RPMI7951 (cell line): ENCODE data around the gene SLC6A18. TPM values are rescaled to one million over a fixed set of nuclear protein-coding genes. Genes with fewer than 3 reads are reported as not detected.

Experiments used
- DNase-seq: peaks from one replicate; pipeline ENCODE4 v3.0.0-alpha.2; 2012; ENCODE audit warnings: low read depth
- total RNA-seq: library from RNA; depleted of rRNA; stranded (reverse); fragments of >200 nt; shearing (Covaris generic); gene quantifications from 2 replicates; pipeline ENCODE4 v1.2.3, GENCODE V29; 2014

Gene SLC6A18
- total RNA-seq, 1 experiment from 2014 or later, result not detected

DNA sequence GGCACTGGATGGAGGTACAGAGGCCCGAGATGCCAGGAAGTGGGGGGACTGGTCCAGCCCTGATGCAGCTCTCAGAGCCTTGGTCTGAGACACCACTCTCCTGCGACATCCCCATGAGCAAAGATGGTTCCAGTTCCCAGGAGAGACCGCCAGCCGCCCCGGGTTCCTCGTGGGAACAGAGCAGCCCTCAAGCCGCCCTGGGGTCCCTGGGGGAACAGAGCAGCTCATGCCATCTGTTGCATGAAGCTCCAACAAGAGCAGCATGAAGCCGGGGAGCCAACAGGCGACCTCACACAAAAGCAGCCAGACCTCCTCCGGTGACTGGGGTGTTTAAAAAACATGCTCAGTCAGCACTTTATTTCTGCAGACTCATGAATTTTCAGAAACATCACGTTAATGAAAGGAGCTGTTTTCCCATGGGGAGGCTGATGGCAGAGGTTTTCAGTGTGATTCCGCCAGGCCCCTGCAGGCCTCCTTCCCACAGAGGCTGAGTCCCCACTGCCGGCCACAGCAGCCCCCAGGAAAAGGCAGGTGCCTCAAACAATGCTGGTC, 6.2 kb downstream of the SLC6A18 start:
- no peak for DNase-seq

DNA sequence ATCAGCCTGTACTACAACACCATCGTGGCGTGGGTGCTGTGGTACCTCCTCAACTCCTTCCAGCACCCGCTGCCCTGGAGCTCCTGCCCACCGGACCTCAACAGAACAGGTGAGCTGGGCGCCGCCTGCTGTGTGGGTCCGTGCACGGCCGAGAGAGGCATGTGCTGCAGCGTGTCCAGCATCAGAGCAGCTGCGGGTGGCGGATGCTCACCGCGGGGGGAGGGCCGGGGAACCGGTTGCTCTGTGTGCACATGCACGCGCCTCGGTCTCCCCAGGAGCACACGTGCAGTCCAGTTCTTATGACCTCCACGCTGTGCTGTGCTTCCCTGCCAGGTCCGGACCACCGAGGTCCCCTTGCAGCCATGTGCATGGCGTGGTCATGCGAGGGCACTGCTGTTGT, 7.6 kb downstream of the SLC6A18 start:
- DNase-seq, result no peak

DNA sequence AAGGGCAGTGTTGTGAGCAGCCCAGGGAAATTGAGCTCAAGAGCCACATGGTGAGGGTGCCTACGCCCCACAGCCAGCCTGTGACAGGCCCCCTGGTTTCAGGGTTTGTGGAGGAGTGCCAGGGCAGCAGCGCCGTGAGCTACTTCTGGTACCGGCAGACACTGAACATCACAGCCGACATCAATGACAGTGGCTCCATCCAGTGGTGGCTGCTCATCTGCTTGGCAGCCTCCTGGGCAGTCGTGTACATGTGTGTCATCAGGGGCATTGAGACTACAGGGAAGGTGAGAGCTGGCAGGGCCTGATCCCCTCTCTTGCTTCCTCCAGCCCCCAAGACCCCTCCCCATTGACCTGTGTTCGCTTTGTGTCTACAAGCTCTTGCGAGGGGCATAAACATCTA, 10.2 kb downstream of the SLC6A18 start:
- peak; percentile 3 for DNase-seq

DNA sequence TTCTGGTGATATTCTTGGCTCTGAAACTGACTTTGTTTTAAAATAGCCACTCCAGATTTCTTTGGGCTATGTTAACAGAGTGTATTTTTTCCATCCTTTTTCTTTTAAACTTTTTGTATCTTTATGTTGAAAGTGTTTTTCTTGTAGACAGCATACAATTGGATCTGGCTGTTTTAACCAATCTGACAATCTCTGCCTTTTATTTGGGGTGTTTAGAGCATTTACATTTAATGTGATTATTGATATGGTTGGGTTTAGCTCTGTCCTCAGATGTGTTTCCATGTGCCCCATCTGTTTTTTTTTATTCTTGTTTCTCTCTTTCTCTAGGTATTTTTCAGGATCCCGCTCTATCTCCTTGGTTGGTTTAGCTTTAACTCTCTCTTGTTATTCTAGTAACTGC, 10.7 kb downstream of the SLC6A18 start:
- DNase-seq, result no peak

DNA sequence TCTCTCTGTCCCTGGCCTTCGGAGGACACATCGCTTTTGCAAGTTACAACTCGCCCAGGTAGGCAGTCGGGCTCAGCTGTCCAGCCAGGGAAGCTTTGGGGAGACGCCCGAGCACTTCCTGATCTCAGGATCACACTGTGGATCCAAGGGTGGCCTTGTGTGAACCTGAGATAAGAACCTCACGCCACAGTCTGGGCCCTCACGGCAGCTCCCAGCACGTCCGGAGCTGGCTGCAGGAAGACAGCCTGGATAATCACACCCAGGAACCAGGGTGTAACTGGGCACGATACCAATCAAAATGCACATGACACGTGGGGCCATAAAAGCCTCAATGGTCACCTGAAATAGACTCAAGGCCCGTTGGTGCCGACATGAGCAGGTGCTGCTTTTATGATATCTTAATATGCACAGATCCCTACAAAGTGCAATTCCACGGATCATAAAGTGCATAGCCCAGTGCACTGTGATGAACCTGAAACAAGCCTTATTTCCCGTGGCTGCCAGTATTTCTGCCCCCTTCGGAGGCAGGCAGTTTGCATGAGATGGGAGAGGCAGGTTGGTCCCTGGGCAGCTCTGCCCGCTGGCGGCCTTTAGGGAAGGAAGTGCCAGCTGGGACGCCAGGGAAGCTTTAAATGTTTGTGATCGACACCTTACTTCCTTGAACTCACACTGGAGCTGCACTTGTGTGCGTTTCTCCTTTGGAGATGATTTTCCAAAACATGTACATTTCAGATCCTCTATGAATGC, 14.5 kb downstream of the SLC6A18 start:
- no peak for DNase-seq

DNA sequence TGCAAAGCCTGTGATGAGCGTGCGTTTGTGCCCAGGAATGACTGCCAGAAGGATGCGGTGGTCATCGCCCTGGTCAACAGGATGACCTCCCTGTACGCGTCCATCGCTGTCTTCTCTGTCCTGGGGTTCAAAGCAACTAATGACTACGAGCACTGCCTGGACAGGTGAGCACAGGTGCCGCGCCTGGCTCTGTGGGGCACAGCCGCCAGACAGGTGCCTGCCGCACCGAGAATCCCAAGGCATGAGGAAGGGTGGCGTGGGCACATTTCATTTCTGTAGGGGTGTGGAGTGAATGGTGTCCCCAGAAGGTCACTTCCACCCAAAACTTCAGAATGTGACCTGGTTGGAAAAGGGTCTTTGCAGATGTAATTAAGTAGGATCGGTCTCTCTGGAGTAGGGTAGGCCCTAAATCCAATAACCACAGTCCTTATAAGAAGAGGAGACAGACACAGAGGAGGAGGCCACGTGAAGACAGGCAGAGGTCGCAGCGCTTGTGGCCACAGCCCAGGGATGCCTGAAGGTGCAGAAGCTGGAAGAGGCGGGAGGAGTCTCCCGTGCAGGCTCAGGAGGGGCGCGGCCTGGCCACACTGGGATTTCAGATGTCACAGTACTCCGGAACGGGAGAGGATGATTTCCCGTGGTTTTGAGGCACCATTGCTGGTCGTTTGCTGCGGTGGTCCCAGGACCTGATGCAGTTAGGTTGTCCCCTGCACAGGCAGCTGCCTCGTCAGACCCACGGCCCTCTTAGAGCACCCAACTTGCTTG, 15.5 kb downstream of the SLC6A18 start:
- DNase-seq, result no peak

DNA sequence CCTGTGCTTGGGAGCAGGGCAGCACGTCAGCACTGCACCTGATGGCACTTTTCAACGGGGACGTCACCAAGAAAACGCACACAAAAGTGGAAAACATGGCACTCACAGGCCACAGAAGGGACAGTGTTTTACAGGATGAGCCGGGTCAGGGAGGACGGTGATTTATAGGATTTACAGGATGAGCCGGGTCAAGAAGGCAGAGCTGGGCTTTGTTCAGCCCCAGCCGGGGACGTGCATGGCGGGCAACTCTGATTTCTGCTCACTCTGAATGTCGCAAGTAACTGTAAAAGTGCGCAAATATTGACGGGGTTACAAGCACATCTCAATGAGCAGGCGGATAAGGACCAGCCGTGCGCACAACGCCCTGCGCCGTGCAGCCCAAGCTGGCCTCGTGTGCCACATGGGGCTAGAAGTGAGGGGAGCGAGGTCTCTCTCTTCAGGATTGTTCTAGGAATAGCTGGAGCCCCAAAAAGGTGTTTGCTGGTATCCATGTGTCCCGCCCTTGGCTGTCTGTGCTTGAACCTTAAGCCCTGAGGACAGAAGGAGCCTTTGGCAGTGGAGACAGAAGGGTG, 16.4 kb downstream of the SLC6A18 start:
- DNase-seq, result no peak

DNA sequence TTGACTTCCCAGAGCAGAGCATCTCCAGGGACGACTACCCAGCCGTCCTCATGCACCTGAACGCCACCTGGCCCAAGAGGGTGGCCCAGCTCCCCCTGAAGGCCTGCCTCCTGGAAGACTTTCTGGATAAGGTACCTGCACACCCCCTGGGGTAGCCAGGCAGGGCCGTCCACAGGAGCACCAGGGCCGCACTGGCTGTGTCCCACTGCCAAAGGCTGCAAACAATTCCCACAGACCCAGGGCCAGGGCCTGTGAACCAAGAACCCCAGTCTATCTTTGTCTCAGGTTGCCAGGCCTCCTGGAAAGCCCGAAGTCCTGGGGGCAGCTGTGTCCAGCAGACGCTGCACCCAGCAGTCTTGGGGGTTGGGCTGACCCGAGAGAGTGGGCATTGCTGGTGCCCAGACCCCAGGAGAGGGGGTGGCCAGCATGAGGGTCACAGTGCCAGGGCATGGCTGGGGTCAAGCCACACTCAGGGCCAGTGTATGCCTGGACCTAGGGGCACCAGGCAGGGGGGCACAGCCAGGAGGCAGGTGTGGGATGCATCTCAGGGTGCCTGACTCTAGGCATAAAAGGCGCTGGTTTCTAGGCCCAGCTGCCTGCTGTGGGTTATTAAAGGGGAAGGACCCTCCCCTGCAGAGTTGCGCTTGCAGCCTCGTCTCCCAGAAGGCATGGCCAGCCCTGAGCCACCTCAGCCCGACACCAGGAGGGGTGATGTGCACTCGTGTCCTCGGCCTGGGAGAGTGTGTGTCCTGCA, 17.7 kb downstream of the SLC6A18 start:
- no peak for DNase-seq

DNA sequence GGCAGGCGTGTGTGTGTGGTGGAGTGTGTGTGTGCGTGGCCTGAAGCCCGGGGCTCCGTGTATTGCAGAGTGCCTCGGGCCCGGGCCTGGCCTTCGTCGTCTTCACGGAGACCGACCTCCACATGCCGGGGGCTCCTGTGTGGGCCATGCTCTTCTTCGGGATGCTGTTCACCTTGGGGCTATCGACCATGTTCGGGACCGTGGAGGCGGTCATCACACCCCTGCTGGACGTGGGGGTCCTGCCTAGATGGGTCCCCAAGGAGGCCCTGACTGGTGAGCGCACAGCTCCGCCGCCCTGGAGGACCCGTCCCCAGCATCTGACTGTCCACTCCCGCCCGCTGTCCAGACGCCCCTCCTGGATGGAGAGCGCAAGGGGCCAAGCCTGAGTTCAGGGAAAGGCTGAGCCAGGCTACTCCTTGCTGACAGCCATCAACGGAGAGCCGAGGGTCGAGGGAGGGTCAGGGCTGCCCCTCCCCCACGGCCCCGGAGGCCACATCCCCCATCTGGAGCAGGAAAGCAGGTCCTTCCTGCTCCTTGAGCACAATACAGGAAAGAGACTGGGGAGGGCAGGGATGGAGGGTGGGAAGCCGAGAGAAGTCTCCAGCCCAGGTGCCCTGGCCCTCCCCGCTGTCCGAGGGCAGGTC, 18.4 kb downstream of the SLC6A18 start:
- no peak for DNase-seq

DNA sequence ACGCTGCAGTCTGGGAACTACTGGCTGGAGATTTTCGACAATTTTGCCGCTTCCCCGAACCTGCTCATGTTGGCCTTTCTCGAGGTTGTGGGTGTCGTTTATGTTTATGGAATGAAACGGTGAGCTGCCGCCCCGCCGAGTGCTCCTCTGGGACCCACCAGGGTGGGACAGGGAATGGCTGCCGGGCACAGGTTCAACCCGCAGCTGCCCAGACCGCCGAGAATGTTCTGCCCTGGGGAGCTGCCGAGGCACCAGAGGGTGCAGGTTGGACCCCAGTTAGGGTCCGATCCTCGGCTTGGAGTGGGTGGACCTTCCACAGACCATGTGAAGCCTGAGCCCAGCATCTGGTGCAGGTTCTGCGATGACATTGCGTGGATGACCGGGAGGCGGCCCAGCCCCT, 19.1 kb downstream of the SLC6A18 start:
- no peak for DNase-seq

DNA sequence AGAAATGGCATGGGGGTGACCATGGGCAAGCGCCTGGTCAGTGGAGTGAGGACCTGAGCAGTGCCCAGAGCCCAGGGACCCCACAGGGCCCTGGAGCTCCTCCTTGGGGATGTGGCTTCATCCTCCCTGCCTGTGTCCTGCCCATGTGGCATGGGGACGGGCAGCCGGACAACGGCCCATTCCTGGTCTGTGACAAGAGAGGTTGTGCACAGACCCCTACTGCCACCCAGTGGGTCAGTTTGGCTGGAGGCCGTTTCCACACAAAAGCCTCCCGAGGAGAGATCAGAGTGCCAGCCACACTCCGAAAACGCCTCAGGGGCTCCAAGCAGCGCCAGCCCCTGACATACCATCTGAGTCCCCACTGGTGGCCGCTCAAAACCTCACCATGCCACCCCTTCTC, 19.8 kb downstream of the SLC6A18 start:
- DNase-seq, result no peak

DNA sequence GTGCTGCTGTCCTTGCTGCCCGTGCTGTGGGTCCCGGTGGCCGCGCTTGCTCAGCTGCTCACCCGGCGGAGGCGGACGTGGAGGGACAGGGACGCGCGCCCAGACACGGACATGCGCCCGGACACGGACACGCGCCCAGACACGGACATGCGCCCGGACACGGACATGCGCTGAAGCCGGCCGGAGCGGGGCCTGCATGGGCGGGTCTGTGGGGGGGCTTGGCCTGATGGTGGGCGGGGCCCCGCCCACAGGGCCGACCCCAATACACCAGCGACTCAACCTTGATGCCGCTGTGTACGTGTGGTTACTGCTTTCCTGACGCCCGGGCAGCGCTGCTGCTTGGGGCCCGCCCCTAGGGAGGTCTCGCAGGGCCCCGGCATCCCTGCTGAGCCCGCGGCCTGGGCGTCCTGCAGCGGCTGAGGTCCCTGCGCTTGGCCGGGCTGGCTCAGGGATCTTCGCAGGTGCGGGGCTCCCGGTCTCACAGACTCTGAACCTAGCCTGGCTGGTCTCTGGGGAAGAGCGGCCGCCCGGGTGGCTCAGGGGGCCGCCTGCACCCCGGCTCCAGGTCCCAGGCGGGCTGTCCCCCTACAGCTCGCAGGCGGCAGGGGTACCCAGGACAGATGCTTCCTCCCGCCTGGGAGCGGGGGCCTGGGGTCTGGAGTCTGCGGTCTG, 20.9 kb downstream of the SLC6A18 start:
- DNase-seq, result no peak

DNA sequence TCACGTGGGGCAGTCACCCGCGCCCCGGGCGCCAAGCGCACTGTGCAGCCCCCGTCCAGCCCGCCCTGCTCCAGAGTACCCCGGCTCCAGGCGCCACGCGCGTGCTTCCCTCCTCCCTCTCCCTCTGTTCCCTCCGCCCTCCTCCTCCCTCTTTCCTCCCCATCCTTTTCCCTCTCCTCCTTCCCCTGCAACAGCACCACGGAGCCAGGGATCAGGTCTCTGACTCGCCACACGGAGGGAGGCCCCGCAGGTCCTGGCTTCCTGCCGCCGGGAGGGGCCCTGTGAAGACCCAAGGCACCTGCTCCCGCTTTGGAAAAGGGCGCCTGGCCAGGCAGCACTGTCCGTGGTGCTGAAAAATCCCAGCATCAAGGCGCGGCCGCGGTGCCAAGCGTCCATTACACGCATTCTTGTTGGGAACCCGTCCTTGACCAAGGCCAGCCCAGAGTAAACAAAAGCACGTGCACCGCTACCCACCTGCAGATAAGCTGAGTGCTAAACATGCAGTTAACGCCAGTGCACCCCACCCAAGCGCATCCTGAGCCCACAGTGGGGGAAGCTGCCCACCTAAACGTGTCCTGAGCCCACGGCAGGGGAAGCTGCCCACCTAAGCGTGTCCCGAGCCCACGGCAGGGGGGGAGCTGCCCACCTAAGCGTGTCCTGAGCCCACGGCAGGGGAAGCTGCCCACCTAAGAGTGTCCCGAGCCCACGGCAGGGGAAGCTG, 21.7 kb downstream of the SLC6A18 start:
- peak; percentile 21 for DNase-seq

DNA sequence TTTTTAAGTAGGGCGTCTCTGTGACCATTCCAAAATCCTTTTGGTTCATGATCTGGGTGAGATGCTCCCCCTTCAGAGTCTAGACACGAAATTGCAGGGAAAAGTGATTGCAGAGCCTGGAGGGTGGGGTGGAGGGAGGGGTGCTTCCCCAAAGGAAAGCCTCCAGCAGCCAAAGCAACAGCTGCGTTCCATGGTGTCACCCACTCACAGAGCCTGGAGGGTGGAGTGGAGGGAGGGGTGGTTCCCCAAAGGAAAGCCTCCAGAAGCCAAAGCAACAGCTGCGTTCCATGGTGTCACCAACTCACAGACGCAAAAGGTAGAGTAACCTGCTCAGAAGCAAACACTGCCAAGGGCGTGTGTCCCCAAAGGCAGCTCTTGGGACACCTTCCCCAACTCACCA, 22.6 kb downstream of the SLC6A18 start:
- no peak for DNase-seq

DNA sequence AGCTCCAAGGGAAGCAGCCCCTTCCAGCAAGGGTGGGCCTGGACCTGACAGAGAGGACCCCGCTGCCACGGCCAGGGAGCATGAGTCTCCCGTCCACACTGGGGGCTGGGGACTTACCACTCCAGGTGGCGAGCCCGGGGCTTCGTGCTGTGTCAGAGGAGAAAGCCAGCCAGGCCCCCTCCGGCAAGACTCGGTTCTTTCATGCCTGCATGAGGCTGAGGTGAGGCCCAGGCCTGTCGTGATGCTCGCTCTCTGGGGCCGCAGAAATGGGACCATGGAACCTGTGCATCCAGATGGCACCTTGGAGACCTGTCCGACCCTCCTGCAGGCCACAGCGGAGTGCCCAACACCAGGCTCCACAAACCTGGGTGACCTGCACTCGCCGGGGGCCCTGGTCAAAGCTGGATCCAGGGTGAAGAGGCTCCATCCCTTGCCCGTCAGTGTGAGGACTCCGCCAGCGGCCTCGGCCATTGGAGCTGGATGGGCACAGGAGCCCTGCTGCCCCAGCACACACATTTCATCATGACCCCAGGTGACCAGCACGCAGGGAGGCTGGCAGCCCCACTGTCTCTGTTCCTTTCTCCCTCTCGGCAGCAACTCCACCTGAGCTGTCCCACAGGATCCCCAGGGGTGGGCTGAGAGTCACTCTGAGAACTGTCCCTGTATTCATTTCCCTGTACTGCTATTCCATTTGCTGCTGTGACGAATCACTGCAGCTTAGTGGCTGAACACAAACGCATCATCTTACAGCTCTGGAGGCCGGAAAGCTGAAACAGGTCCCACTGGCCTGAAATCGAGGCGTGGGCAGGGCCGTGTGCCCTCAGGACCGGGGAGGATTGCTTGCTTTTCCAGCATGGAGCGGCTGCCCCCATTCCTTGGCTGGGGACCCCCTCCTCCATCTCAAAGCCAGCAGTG, 24.4 kb downstream of the SLC6A18 start:
- DNase-seq, result no peak

DNA sequence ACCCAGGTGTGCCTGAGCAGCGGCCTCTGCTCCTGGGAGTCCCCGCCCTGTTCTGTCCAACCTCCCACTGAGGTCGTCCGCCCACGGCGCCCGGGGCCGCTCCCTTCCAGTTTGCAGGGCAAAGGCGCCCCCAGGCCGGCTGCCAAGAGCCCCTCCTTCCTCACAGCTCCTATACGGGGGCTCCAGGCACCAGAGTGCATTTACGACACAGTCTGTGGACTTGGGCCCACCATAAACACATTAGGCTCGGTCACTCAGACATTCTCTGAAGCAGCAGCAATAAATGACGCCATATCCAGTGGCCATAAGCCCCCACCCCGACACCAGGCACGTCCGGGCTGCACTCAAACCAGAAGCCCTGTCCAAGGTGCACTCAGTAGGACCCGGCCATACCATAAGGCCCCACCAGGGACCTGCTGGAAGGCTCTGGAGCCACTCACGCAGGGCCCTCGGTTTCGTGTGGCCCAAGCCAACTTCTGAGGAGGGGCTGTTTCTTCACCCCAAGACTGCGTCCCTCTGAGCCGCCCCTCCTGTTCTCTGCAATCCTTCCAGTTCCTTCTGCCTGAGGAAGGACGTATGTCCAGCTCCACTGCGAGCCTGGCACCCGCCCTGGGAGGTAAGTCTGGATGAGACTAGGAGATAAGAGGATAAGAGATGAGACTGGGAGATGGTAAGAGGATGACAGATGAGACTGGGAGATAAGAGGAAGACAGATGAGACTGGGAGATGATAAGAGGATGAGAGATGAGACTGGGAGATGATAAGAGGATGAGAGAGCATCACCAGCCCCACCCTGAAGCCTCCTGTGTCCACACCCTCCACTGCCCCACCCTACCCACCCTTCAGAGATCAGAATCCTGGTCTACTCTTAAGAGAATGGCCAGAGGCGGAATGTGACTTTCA, 26.7 kb downstream of the SLC6A18 start:
- DNase-seq, result no peak

DNA sequence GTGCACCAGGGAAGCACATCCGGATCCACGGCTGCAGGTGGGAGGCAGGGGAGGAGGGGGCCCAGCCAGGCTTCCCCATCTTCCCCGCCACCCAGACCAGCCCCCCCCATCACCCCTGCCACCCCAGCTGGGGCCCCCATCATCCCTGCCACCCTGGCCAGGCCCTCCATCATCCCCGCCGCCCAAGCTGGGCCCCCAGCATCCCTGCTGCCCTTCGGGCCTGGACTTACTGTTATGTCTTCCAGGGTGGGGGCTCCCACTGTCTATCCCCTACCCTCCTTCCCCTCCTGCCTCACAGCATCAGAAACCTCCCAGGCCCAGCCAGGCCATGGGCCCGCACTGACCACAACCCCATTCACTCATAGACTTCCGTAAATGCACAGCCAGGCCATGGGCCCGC, 27.5 kb downstream of the SLC6A18 start:
- no peak for DNase-seq

DNA sequence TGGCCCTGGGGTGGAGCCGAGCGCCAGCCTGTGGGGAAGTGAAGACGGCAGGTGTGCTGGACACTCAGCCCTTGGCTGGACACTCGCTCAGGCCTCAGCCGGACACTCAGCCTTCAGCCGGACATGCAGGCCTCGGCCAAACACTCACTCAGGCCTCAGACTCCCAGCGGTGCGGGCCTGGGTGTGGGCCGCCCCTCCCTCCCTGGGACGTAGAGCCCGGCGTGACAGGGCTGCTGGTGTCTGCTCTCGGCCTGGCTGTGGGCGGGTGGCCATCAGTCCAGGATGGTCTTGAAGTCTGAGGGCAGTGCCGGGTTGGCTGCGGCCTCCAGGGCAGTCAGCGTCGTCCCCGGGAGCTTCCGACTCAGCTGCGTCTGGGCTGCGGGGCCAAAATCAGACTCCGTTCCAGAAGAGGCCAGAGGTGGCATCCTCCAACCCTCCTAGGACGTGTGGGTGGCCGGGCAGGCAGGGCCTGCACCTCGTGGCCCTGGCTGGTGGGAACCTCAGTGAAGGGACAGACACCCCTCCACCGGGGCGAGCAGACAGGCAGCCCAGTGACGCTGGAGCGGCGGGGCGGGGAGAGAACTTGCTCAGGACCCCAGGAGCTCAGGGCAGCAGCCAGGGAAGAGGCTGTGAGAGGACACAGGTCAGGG, 28.4 kb downstream of the SLC6A18 start:
- DNase-seq, result no peak
